H1 (cell line): ENCODE measurements around the gene PDZD2. TPM values are rescaled to one million over a fixed set of nuclear protein-coding genes. Genes with fewer than 3 reads are reported as not detected.

Experiments used
- HDAC6 ChIP-seq: IDR thresholded peaks from one replicate; pipeline ENCODE4 v1.7.1; 2012; ENCODE audit warnings: low read depth, mild to moderate bottlenecking, inconsistent platforms, low read length, moderate library complexity
- KDM4A ChIP-seq: IDR thresholded peaks from one replicate; pipeline ENCODE4 v1.7.1; 2012; ENCODE audit warnings: low read depth, mild to moderate bottlenecking, moderate library complexity, low read length, inconsistent platforms; ENCODE audit not compliant: severe bottlenecking
- POU5F1 ChIP-seq: IDR thresholded peaks from 2 replicates; pipeline ENCODE4 v1.6.1; 2011; ENCODE audit warnings: low read depth, mild to moderate bottlenecking, low read length, moderate library complexity
- SIN3A ChIP-seq, 2 experiments: IDR thresholded peaks in 1 of 2; conservative IDR thresholded peaks in 1 of 2; 2 replicates each; pipeline ENCODE4 v1.6.1; 2011 to 2012; ENCODE audit warnings: low read length in 2 of 2, improper control_type of control experiment in 1 of 2, low read depth in 1 of 2, mild to moderate bottlenecking in 1 of 2
- polyA plus RNA-seq, 7 experiments: library from polyadenylated mRNA; depleted of rRNA in 3 of 7; stranded (reverse) in 5 of 7; unstranded in 2 of 7; fragments of >200 nt in 5 of 7; fragments of 200-250 nt in 2 of 7; gene quantifications; 1 replicate in 5 of 7; 2 replicates in 1 of 7; 4 replicates in 1 of 7; pipeline versions ENCODE4 v1.2.1 to v1.2.3, GENCODE V29; 2011 to 2013; ENCODE audit warnings: missing spikeins in 2 of 7, mixed read lengths in 2 of 7
- total RNA-seq: library from RNA; stranded (reverse); fragmentation: NEBNext Ultra II Directional; extraction: Animal tissue kit (Norgen Biotek cat#: 25700); gene quantifications from 2 replicates; pipeline ENCODE4 v1.2.1, GENCODE V29; 2021

Gene PDZD2
- total and polyA plus RNA-seq, 2 of the 8 experiments (the other 6 are each of a cell fraction or from before 2014, with no cell fraction given) = 1.2 to 6.8 TPM

- TF ChIP-seq HDAC6 (no peak), SIN3A (conservative IDR thresholded peaks at IDR 0.05 in 1 of 2, IDR thresholded peaks at IDR 0.05 in 1 of 2; ENCODE audit: low read depth in 1 of 2, low read length in 2 of 2) (no peak), POU5F1 (no peak), KDM4A (no peak)
Observed at GRCh38 chr5:31701642-31702299, 62.8 kb downstream of the PDZD2 start (continued).
